ENCODE data around the gene GSDMA. TPM values are rescaled to one million over a fixed set of nuclear protein-coding genes. Genes with fewer than 3 reads are reported as not detected.
A peak's percentile ranks its signal among the peaks of the same experiment; 100 is the strongest.

Gene GSDMA
- total RNA-seq, 4 donors from 2014 or later: 0.16 to 0.26 TPM; not detected in 2

- Histone ChIP-seq H3K9me3 (no peaks in the 10 kb centered on the region), H3K27ac (peak overlapping the region; percentile 71 to 99 (median 94)), H3K36me3 (peaks cover 0 to 71% of the 10 kb centered on the region in 2 donors), H3K4me1 (peaks cover 46 to 53% of the 10 kb centered on the region in 2 donors), H3K4me3 (no peak overlapping the region), H3K27me3 (no peaks in the 10 kb centered on the region)
- intact Hi-C loops (cut with DNase I; ENCODE audit: low total_unique reads) (loop anchor here (1.0 kb wide), 1 partner anchor 14 kb away; no protein-coding TSS in a partner anchor), in situ Hi-C loops (cut with MboI; ENCODE audit: low sequenced_read_pairs in 4 of 4) (loop anchor here in 1 of 4 donors (25.0 kb wide), 1 partner anchor 135 kb away; no protein-coding TSS in a partner anchor)
- TF ChIP-seq CTCF (IDR thresholded peaks at IDR 0.05 in 4 of 5, conservative IDR thresholded peaks at IDR 0.05 in 1 of 5) (peak; percentile 93 to 98 (median 96)), POLR2A (IDR thresholded peaks at IDR 0.05) (no peak)
- DNase-seq: peak; percentile 76 to 81
- ATAC-seq: peak; percentile 79 to 80
These were observed 64.2 kb downstream of the GSDMA start for GRCh38 chr17:40026816-40027613.

Small RNA genes lying within 50 kb of the gene (microRNA-seq; reads per million reads assigned to microRNA genes)
- gene MIR6884 (ENCODE audit: borderline replicate concordance in 2 of 2): 0 reads per million in 2 donors

Other genes starting within 250 kb of the GSDMA start
- 10 to 100 TPM; 42.8 to 81.9 (median 67.7) TPM for gene MIEN1, start 232.5 kb upstream of the GSDMA start, total RNA-seq
- under 1 TPM in 2 of 4 donors, not detected in 2; 0.41 to 0.70 TPM for gene GRB7, start 225.1 kb upstream of the GSDMA start, total RNA-seq
- under 1 TPM; 0.07 to 0.88 (median 0.34) TPM for gene IKZF3, start 98.7 kb upstream of the GSDMA start, total RNA-seq
- gene ZPBP2, start 94.8 kb upstream of the GSDMA start, total RNA-seq: not detected
- gene GSDMB, start 44.4 kb upstream of the GSDMA start, total RNA-seq: 1 to 10 TPM in 2 of 4 donors, under 1 TPM in 2; 0.07 to 1.1 (median 0.92) TPM
- 10 to 100 TPM; 17.3 to 36.2 (median 29.6) TPM for gene ORMDL3, start 35.4 kb upstream of the GSDMA start, total RNA-seq
- not detected for gene LRRC3C, start 35.3 kb upstream of the GSDMA start, total RNA-seq
- gene PSMD3, start 17.8 kb downstream of the GSDMA start, total RNA-seq: 100 to 1,000 TPM; 211 to 364 (median 329) TPM
- 10 to 100 TPM; 11.4 to 20.6 (median 16.3) TPM for gene CSF3, start 52.4 kb downstream of the GSDMA start, total RNA-seq
- gene MED24, start 91.4 kb downstream of the GSDMA start, total RNA-seq: 100 to 1,000 TPM in 2 of 4 donors, 10 to 100 TPM in 2; 54.2 to 124 (median 93.9) TPM
- 10 to 100 TPM; 42.2 to 71.6 (median 48.2) TPM for gene THRA, start 100.0 kb downstream of the GSDMA start, total RNA-seq
- 10 to 100 TPM; 16.0 to 34.2 (median 18.3) TPM for gene NR1D1, start 137.6 kb downstream of the GSDMA start, total RNA-seq
- 10 to 100 TPM; 75.7 to 96.3 (median 85.9) TPM for gene MSL1, start 159.0 kb downstream of the GSDMA start, total RNA-seq
- 10 to 100 TPM; 35.8 to 41.3 (median 39.8) TPM for gene CASC3, start 177.5 kb downstream of the GSDMA start, total RNA-seq
- 1 to 10 TPM; 1.8 to 5.8 (median 5.2) TPM for gene RAPGEFL1, start 214.5 kb downstream of the GSDMA start, total RNA-seq